ENCODE results near the gene NT5DC4.

The NT5DC4 gene

GRCh38 chr2:112754564-112754963, 33.7 kb downstream of the NT5DC4 start:
- DNase-seq (ENCODE audit: low read depth), result no peak

DNA sequence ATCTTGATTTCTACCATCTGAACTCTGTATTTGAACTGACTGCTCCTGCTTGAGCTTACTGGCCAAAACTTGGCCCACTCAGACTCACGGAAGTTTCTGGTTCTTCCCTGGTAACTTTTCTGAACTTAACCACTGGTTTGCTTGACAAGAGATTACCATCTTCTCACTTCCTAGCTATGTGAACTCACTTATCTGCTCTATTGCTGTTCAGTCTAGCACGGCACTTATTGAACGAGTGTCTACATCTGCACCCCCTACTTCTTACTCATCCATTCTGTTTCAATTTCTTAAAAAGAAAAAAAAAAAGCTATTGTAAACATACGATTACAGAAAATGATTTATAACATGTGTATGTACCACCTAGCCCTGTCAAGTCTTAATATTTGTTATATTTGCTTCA, 34.6 kb downstream of the NT5DC4 start:
- DNase-seq (ENCODE audit: low read depth), result no peak

- no peak for DNase-seq (ENCODE audit: low read depth)
Measured at GRCh38 chr2:112756207-112756606, 35.4 kb downstream of the NT5DC4 start.

- DNase-seq (ENCODE audit: low read depth), result no peak
Measured at GRCh38 chr2:112757265-112757664, 36.4 kb downstream of the NT5DC4 start.

- DNase-seq (ENCODE audit: low read depth), result no peak
Measured at GRCh38 chr2:112758711-112759110, 37.9 kb downstream of the NT5DC4 start.

DNA sequence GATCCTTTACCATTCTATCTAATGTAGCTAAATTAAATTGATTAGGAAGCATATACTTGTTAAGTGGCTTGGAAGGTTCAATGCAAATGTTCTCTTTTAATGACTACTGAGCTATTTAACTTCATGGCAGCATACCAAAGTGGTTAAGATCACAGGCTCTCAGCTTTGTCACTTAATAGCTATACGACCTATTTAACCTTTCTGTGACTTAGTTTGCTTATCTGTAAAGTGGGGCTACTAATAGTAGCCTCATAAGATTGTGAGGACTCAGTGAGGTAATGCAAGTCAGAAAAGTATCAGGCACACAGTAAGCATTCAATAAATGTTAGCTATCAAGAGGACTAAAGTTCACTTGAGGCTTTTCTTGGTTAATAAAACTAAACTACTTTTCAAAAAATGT, 39.3 kb downstream of the NT5DC4 start:
- DNase-seq (ENCODE audit: low read depth), result no peak

GRCh38 chr2:112762276-112762675, 41.5 kb downstream of the NT5DC4 start:
- no peak for DNase-seq (ENCODE audit: low read depth)

- DNase-seq (ENCODE audit: low read depth), result peak; percentile 72
Measured at GRCh38 chr2:112764071-112765044, 43.5 kb downstream of the NT5DC4 start, which contains the start of gene CKAP2L. CKAP2L (minus strand) TSS chr2:112764609; CDS start chr2:112764598, 11 bp downstream.

- DNase-seq (ENCODE audit: low read depth), result no peak
Measured at GRCh38 chr2:112765251-112765650, 44.4 kb downstream of the NT5DC4 start.

DNA sequence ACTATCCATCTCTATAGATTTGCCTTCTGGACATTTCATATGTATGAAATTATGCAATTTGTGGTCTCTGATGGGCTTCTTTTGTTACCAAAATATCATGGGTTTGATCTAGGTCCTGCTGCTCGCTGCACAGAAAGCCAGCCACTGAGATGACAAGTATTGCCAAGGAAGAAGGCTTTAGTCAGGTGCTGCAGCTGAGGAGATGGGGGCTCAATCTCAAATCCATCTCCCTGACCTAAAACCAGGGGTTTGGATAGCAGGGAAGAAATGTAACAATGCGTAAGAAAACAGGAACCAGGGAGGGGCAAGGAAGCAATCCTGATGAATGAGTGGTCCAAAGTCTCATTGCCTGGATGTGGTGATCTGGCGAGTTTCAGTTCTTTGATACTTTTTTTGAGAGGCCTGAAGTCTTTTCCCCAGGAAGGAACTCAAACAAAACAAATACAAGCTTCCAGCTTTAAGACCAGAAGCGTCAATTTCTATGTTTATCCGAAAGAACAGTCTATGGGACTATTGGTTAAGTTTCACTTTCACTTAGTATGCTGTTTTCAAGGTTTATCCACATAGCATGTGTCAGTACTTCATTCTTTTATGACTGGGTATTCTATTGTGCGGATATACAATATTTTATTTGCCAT, 47.0 kb downstream of the NT5DC4 start:
- no peak for DNase-seq (ENCODE audit: low read depth)

- DNase-seq (ENCODE audit: low read depth), result no peak
Measured at GRCh38 chr2:112768432-112768831, 47.6 kb downstream of the NT5DC4 start.

DNA sequence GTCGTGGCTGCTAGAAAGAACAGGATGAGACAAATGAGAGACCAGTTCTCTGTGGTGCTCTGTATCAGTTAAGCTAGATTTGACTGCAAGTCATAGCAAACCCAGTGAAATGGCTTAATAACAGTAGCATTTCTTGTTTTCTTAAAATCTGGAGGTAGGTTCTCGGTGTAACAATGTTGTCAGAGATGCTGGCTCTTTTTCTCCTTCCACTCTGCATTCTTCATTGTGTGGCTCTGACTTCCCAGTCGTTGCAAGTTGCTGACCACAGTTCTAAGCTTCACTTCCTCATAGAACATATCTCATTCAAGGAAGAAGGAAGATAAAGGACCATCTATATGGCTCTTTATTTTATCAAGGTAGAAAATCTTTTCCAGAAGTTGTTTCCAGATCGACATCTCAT, 51.5 kb downstream of the NT5DC4 start:
- DNase-seq (ENCODE audit: low read depth), result no peak

GRCh38 chr2:112772911-112773475, 52.2 kb downstream of the NT5DC4 start:
- DNase-seq (ENCODE audit: low read depth), result no peak

GRCh38 chr2:112773556-112773955, 52.7 kb downstream of the NT5DC4 start:
- no peak for DNase-seq (ENCODE audit: low read depth)

DNA sequence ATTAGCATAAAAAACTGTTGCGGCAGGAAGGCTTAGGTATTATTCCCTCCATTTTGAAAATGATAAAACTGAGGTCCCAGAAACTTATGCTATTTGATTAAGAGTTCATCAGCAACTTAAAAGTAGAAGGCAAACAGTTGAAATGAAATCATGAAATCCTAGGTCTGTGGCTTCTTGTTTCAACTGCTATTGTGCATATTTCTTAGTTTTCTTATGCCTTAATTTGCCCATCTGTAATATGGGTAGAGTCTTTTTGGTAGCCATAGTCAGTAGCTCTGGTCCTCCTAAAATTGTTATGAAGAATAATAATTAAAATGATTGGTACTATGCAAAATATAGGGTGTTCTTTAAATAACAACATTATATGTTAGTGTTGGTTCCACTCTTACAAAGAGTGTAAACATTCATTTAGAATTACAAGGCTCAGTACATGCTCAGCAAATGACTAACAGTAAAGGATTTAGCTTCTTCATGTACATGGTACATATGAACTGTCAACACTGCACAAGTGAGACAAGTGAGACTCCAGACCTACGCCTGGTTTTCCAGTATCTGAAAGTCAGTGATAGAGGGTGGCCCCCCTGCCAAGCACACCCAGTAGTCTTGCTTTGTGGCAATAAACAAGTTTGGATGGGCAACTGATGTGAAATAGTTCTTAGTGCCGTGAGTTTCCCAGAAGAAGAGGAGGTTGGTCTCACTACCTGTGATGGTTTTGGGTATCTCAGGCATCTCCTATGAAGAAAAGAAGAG, 53.9 kb downstream of the NT5DC4 start:
- DNase-seq (ENCODE audit: low read depth), result no peak

DNA sequence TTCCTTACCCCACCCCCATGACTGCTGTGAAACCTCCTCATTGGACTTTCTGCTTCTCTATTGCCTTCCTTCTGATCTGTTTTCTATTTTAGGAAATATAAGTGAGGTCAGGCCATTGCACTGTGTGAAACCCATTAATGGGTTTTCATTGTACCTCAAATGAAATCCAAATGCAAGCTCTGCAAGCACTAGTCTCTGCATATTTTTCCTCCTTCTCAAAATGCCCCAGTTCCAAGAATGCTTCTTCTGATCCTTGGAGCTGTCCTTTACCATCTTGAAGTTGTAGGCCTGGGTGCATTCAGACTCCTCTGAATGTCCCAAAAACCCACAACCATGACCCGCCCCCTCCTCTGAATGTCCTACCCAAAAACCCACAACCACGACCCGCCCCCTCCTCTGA, 55.3 kb downstream of the NT5DC4 start:
- DNase-seq (ENCODE audit: low read depth), result no peak

DNA sequence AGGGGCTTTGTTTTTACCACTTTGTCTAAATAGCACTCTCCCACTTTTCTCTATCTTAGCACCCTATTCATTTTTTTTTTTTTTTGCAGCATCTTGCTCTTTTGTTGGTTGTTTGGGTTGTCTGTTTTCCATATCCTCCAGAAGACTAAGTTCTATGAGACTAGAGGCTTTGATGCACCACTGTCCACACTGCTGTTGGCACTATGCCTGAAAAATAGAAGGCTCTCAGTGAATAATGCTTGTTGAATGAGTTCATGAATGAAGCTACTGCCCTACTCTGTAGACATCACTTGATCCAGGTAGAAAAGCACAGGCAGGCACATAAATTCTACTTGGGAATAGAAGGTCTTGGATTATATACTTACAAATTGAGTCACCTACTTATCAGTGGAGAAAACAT, 56.2 kb downstream of the NT5DC4 start:
- DNase-seq (ENCODE audit: low read depth), result no peak

- DNase-seq (ENCODE audit: low read depth), result no peak
Measured at GRCh38 chr2:112779598-112779997, 58.8 kb downstream of the NT5DC4 start.

DNA sequence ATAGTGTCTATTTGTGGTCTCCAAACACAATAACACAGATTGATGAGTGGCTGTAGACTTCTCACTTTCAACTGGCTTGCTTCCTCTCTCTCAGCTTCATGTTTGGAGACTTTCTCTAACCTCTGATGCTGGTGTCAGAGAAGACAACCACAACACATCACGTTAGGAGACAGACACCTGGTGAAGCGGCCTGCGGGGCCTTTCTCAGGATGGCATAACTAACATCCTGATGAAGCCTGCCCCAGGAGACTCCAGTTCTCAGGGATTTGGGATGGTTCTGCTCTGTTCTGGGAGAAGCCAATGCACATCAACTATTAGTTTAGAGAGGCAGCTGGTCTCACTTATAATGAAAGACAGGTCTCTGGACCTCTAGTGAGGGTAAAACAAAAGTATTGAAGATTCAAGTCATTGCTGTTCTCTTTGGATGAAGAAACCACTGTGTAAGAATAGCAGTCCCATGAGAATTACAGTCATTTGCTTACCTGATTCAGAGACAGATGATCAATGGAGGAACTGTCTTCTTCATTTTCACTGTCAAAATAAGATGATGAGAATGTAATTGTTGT, 61.5 kb downstream of the NT5DC4 start:
- no peak for DNase-seq (ENCODE audit: low read depth)

GRCh38 chr2:112783187-112783714, 62.4 kb downstream of the NT5DC4 start:
- no peak for DNase-seq (ENCODE audit: low read depth)
